HAP-1 (cell line): ENCODE measurements around the gene CHRM3.

Experiments
- DNase-seq, 2 experiments: peaks; one replicate each; pipeline ENCODE4 v3.0.0-alpha.2; 2016 to 2020; ENCODE audit warnings: low spot score in 2 of 2
- H3K27me3 ChIP-seq: fragments of 250-450 bp; sonication (Bioruptor Pico); 2 replicates; pipeline ENCODE4 v1.5.1; 2020; ENCODE audit warnings: low read depth, mild to moderate bottlenecking, moderate library complexity
- H3K36me3 ChIP-seq: fragments of 250-450 bp; sonication (Bioruptor Pico); replicated peaks from 2 replicates; pipeline ENCODE4 v1.5.1; 2020; ENCODE audit warnings: mild to moderate bottlenecking
- H3K4me1 ChIP-seq: fragments of 250-450 bp; sonication (Bioruptor Pico); 2 replicates; pipeline ENCODE4 v1.5.1; 2020; ENCODE audit warnings: mild to moderate bottlenecking
- H3K4me3 ChIP-seq: fragments of 250-450 bp; sonication (Bioruptor Pico); 2 replicates; pipeline ENCODE4 v1.5.1; 2020; ENCODE audit warnings: mild to moderate bottlenecking, moderate library complexity
- H3K9me3 ChIP-seq: fragments of 250-450 bp; sonication (Bioruptor Pico); 2 replicates; pipeline ENCODE4 v1.5.1; 2020; ENCODE audit warnings: mild to moderate bottlenecking, moderate library complexity
- in situ Hi-C: fragments of 300-500 bp; cut with MboI; formaldehyde crosslinking; loops from 3 replicates; pipeline ENCODE4 v1.14.3; 2020; ENCODE audit warnings: low sequenced_read_pairs, inconsistent platforms, mixed read lengths

The CHRM3 gene

GRCh38 chr1:239382666-239383065 is 3.7 kb upstream of the CHRM3 start:
- H3K4me3 ChIP-seq, result no peak overlapping the region
- H3K36me3 ChIP-seq, result no peaks in the 10 kb centered on the region
- in situ Hi-C loops, result no loop called here
- DNase-seq, result no peak
- H3K9me3 ChIP-seq, result no peaks in the 10 kb centered on the region
- no peaks in the 10 kb centered on the region; the same call in 1 of the 2 replicates for H3K4me1 ChIP-seq
- peaks cover 17% of the 10 kb centered on the region for H3K27me3 ChIP-seq

GRCh38 chr1:239383714-239384113 is 2.7 kb upstream of the CHRM3 start:
- Histone ChIP-seq H3K4me3 (no peak overlapping the region), H3K36me3 (no peaks in the 10 kb centered on the region), H3K4me1 (no peaks in the 10 kb centered on the region; the same call in 1 of the 2 replicates), H3K9me3 (no peaks in the 10 kb centered on the region), H3K27me3 (peaks cover 28% of the 10 kb centered on the region)
- DNase-seq, result no peak
- in situ Hi-C loops, result no loop called here

GRCh38 chr1:239387304-239388158 is 1.2 kb downstream of the CHRM3 start:
- in situ Hi-C loops, result no loop called here
- Histone ChIP-seq H3K27me3 (peaks cover 28% of the 10 kb centered on the region), H3K36me3 (no peaks in the 10 kb centered on the region), H3K4me3 (peak overlapping the region; percentile 36), H3K9me3 (no peaks in the 10 kb centered on the region), H3K4me1 (no peaks in the 10 kb centered on the region; the same call in 1 of the 2 replicates)
- peak in 1 of 2 experiments; percentile 34 for DNase-seq

- peak overlapping the region; percentile 36 for H3K4me3 ChIP-seq
- no peaks in the 10 kb centered on the region for H3K36me3 ChIP-seq
- in situ Hi-C loops, result no loop called here
- H3K27me3 ChIP-seq, result peaks cover 28% of the 10 kb centered on the region
- H3K9me3 ChIP-seq, result no peaks in the 10 kb centered on the region
- H3K4me1 ChIP-seq, result no peaks in the 10 kb centered on the region; the same call in 1 of the 2 replicates
- no peak for DNase-seq
Measured at GRCh38 chr1:239388159-239388485, 1.8 kb downstream of the CHRM3 start.

- H3K36me3 ChIP-seq, result no peaks in the 10 kb centered on the region
- H3K4me1 ChIP-seq, result no peaks in the 10 kb centered on the region; the same call in 1 of the 2 replicates
- no peak for DNase-seq
- in situ Hi-C loops, result no loop called here
- H3K4me3 ChIP-seq, result no peak overlapping the region
- H3K27me3 ChIP-seq, result peaks cover 28% of the 10 kb centered on the region
- no peaks in the 10 kb centered on the region for H3K9me3 ChIP-seq
Measured at GRCh38 chr1:239388578-239388977, 2.2 kb downstream of the CHRM3 start.

GRCh38 chr1:239389703-239390102 is 3.3 kb downstream of the CHRM3 start:
- in situ Hi-C loops, result no loop called here
- Histone ChIP-seq H3K27me3 (peaks cover 28% of the 10 kb centered on the region), H3K9me3 (no peaks in the 10 kb centered on the region), H3K36me3 (no peaks in the 10 kb centered on the region), H3K4me3 (no peak overlapping the region), H3K4me1 (no peaks in the 10 kb centered on the region; the same call in 1 of the 2 replicates)
- no peak for DNase-seq

- in situ Hi-C loops, result no loop called here
- no peak for DNase-seq
- Histone ChIP-seq H3K9me3 (no peaks in the 10 kb centered on the region), H3K4me3 (no peak overlapping the region), H3K36me3 (no peaks in the 10 kb centered on the region), H3K27me3 (peaks cover 14% of the 10 kb centered on the region), H3K4me1 (no peaks in the 10 kb centered on the region)
Measured at GRCh38 chr1:239392271-239392670, 5.9 kb downstream of the CHRM3 start.

GRCh38 chr1:239394107-239394506 is 7.7 kb downstream of the CHRM3 start:
- Histone ChIP-seq H3K27me3 (no peaks in the 10 kb centered on the region), H3K9me3 (no peaks in the 10 kb centered on the region), H3K36me3 (no peaks in the 10 kb centered on the region), H3K4me3 (no peak overlapping the region), H3K4me1 (no peaks in the 10 kb centered on the region)
- in situ Hi-C loops, result no loop called here
- no peak for DNase-seq

- Histone ChIP-seq H3K36me3 (no peaks in the 10 kb centered on the region), H3K27me3 (no peaks in the 10 kb centered on the region), H3K4me1 (no peaks in the 10 kb centered on the region), H3K4me3 (no peak overlapping the region), H3K9me3 (no peaks in the 10 kb centered on the region)
- DNase-seq, result no peak
- in situ Hi-C loops, result loop anchor here (25.0 kb wide), 1 partner anchor 473 kb away; no protein-coding TSS in a partner anchor
Measured at GRCh38 chr1:239413916-239414315, 27.5 kb downstream of the CHRM3 start.

- Histone ChIP-seq H3K27me3 (no peaks in the 10 kb centered on the region), H3K4me1 (no peaks in the 10 kb centered on the region), H3K4me3 (no peak overlapping the region), H3K36me3 (no peaks in the 10 kb centered on the region), H3K9me3 (no peaks in the 10 kb centered on the region)
- in situ Hi-C loops, result loop anchor here (25.0 kb wide), 1 partner anchor 470 kb away; no protein-coding TSS in a partner anchor
- DNase-seq, result no peak
Measured at GRCh38 chr1:239417221-239417620, 30.9 kb downstream of the CHRM3 start.

GRCh38 chr1:239417986-239418640 is 31.7 kb downstream of the CHRM3 start:
- DNase-seq, result no peak
- in situ Hi-C loops, result loop anchor here (25.0 kb wide), 1 partner anchor 469 kb away; no protein-coding TSS in a partner anchor
- no peaks in the 10 kb centered on the region for H3K4me1 ChIP-seq
- no peaks in the 10 kb centered on the region for H3K36me3 ChIP-seq
- H3K9me3 ChIP-seq, result no peaks in the 10 kb centered on the region
- H3K4me3 ChIP-seq, result no peak overlapping the region
- H3K27me3 ChIP-seq, result no peaks in the 10 kb centered on the region

- H3K27me3 ChIP-seq, result no peaks in the 10 kb centered on the region
- in situ Hi-C loops, result loop anchor here (25.0 kb wide), 1 partner anchor 469 kb away; no protein-coding TSS in a partner anchor
- DNase-seq, result no peak
- no peaks in the 10 kb centered on the region for H3K36me3 ChIP-seq
- no peaks in the 10 kb centered on the region for H3K9me3 ChIP-seq
- H3K4me1 ChIP-seq, result no peaks in the 10 kb centered on the region
- no peak overlapping the region for H3K4me3 ChIP-seq
Measured at GRCh38 chr1:239418681-239419080, 32.3 kb downstream of the CHRM3 start.

GRCh38 chr1:239421811-239422210 is 35.4 kb downstream of the CHRM3 start:
- Histone ChIP-seq H3K36me3 (no peaks in the 10 kb centered on the region), H3K27me3 (no peaks in the 10 kb centered on the region), H3K9me3 (no peaks in the 10 kb centered on the region), H3K4me3 (no peak overlapping the region), H3K4me1 (no peaks in the 10 kb centered on the region)
- in situ Hi-C loops, result loop anchor here (25.0 kb wide), 1 partner anchor 465 kb away; no protein-coding TSS in a partner anchor
- DNase-seq, result no peak

GRCh38 chr1:239422818-239423217 is 36.5 kb downstream of the CHRM3 start:
- Histone ChIP-seq H3K4me1 (no peaks in the 10 kb centered on the region), H3K36me3 (no peaks in the 10 kb centered on the region), H3K9me3 (no peaks in the 10 kb centered on the region), H3K27me3 (no peaks in the 10 kb centered on the region), H3K4me3 (no peak overlapping the region)
- no peak for DNase-seq
- in situ Hi-C loops, result loop anchor here (25.0 kb wide), 1 partner anchor 464 kb away; no protein-coding TSS in a partner anchor
